ENCODE data around the gene PLXNA4.

Gene PLXNA4

GRCh38 chr7:132578050-132578370, 1.7 kb upstream of the PLXNA4 start:
- TF ChIP-seq CTCF (IDR thresholded peaks at IDR 0.05; ENCODE audit: low read depth, low read length), result no peak
- DNase-seq (ENCODE audit: extremely low read depth, low read depth), result no peak

- DNase-seq (ENCODE audit: extremely low read depth, low read depth), result peak; percentile 7
- TF ChIP-seq CTCF (IDR thresholded peaks at IDR 0.05; ENCODE audit: low read depth, low read length), result no peak; the same call in 1 of the 2 replicates
Measured at GRCh38 chr7:132577206-132578049, 1.2 kb upstream of the PLXNA4 start.

GRCh38 chr7:132576721-132577085, 433 bp upstream of the PLXNA4 start:
- no peak for DNase-seq (ENCODE audit: extremely low read depth, low read depth)
- TF ChIP-seq CTCF (IDR thresholded peaks at IDR 0.05; ENCODE audit: low read depth, low read length), result no peak

GRCh38 chr7:132575419-132575981, 770 bp downstream of the PLXNA4 start:
- TF ChIP-seq CTCF (IDR thresholded peaks at IDR 0.05; ENCODE audit: low read depth, low read length), result peak; percentile 14; the same call in 1 of the 2 replicates
- peak; percentile 4 for DNase-seq (ENCODE audit: extremely low read depth, low read depth)

GRCh38 chr7:132574223-132574622, 2.0 kb downstream of the PLXNA4 start:
- TF ChIP-seq CTCF (IDR thresholded peaks at IDR 0.05; ENCODE audit: low read depth, low read length), result no peak
- no peak for DNase-seq (ENCODE audit: extremely low read depth, low read depth)

GRCh38 chr7:132573251-132573955, 2.9 kb downstream of the PLXNA4 start:
- no peak for DNase-seq (ENCODE audit: extremely low read depth, low read depth)
- no peak for TF ChIP-seq CTCF (IDR thresholded peaks at IDR 0.05; ENCODE audit: low read depth, low read length)

- no peak for TF ChIP-seq CTCF (IDR thresholded peaks at IDR 0.05; ENCODE audit: low read depth, low read length)
- DNase-seq (ENCODE audit: extremely low read depth, low read depth), result no peak
Measured at GRCh38 chr7:132572526-132572925, 3.7 kb downstream of the PLXNA4 start.
